NB4 (cell line): ENCODE results near the gene REXO1.

Source experiments
- MYC ChIP-seq: IDR thresholded peaks from 2 replicates; pipeline ENCODE4 v1.6.1; 2011; ENCODE audit warnings: low read depth, low read length
- POLR2A ChIP-seq: IDR thresholded peaks from 2 replicates; pipeline ENCODE4 v1.6.1; 2011; ENCODE audit warnings: mild to moderate bottlenecking; ENCODE audit not compliant: insufficient read length; ENCODE audit errors: extremely low read depth
- TF ChIP-seq, protein P1 (sequence below): IDR thresholded peaks from one replicate; pipeline ENCODE4 v1.5.1; 2012; ENCODE audit warnings: low read depth, low read length
- TF ChIP-seq, protein P2 (sequence below): IDR thresholded peaks from 2 replicates; pipeline ENCODE4 v1.6.1; 2011; ENCODE audit warnings: low read depth, low read length

DNA sequence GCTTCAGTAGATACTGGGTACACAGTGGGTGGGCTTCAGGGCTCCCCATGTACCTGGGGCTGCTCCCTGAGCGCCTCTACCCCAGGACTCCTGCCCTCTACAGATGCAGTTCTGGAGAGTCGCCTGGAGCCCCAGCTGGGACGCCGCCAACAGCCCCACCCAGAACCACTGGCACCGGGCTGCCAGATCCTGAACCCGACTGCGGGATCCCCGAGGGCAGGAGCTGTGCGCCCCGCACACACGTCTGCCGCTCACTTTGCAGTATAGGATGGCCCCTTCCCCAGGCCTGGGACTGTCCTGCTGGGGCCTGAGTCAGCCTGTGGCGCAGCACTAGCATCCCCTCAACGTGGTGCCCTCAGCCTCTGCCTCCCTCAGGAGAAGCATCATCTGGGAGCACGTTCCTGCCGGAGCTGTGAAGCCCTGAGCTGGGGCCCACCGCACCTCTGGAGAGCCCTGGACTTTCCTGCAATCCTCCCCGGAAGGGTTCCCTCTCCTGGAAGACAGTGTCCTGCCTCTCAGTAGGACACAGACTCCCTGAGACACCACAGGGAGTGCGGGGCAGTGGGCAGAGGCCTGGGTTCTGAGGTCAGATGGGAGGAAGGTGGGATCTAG, 3.7 kb downstream of the REXO1 start:
- TF ChIP-seq POLR2A (no peak), MYC (no peak)
- TF ChIP-seq, protein P1, sequence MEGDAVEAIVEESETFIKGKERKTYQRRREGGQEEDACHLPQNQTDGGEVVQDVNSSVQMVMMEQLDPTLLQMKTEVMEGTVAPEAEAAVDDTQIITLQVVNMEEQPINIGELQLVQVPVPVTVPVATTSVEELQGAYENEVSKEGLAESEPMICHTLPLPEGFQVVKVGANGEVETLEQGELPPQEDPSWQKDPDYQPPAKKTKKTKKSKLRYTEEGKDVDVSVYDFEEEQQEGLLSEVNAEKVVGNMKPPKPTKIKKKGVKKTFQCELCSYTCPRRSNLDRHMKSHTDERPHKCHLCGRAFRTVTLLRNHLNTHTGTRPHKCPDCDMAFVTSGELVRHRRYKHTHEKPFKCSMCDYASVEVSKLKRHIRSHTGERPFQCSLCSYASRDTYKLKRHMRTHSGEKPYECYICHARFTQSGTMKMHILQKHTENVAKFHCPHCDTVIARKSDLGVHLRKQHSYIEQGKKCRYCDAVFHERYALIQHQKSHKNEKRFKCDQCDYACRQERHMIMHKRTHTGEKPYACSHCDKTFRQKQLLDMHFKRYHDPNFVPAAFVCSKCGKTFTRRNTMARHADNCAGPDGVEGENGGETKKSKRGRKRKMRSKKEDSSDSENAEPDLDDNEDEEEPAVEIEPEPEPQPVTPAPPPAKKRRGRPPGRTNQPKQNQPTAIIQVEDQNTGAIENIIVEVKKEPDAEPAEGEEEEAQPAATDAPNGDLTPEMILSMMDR: no peak
- TF ChIP-seq, protein P2, sequence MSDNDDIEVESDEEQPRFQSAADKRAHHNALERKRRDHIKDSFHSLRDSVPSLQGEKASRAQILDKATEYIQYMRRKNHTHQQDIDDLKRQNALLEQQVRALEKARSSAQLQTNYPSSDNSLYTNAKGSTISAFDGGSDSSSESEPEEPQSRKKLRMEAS: no peak
